Measurements from ENCODE around the gene SBNO1.
"Not testable (repeated sequence)": the region's sequence is repeated elsewhere in the genome, so short reads cannot be mapped to it uniquely, and the experiment has no call there.

SBNO1 gene

DNA sequence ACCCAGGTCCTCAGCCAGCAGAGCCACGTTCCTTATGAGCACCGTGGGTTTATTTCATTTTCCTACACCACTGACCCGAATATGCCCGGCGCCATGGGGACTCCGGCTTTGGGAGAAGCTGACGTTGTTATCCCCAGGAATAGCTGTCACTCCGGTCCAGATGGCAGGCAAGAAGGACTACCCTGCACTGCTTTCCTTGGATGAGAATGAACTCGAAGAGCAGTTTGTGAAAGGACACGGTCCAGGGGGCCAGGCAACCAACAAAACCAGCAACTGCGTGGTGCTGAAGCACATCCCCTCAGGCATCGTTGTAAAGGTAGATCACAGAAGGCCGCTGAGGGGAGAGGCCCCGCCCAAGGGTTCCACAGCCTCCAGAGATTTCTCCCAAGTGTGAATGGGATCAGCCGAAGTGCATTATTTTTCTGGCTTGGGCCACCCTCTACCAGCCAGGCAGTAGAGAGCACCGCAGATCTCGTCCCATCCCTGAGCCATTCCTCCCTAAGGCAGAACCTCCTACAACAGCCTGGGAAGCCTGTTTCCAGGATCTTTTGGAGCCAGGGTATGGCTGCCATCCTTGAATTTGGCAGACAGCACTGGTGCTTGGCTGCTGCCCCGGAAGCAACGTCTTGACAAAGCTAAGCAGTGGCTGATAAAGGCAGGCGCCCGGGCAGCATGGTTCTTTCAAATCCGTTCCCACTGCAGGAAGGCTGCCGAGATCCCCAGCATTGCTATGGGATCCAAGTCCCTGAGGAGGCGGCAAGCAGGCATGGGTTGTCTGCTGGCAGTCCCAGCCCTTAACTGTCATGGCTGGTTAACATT is 110.8 kb downstream of the SBNO1 start:
- 0 out of 2 replicates have a peak, but pooled peaks cover 5% of the 10 kb centered on the region for H3K4me1 ChIP-seq (ENCODE audit: insufficient read depth, low read length)

DNA sequence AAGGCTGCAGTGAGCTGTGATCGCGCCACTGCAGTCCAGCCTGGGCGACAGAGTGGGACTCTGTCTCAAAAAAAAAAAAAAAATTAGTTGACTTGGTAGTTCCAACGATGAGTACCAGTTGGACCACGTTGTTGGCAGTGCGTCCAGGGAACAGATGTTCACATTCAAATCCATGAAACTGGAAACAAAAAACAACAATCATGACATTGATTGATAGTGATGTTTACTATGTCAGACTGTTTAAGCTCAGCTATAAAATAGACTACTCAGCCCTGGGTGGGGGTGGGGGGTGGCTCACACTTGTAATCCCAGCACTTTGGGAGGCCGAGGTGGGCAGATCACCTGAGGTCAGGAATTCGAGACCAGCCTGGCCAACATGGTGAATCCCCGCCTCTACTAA is 112.3 kb downstream of the SBNO1 start:
- not testable (repeated sequence) for H3K4me3 ChIP-seq (ENCODE audit: low read length); H3K9ac ChIP-seq (ENCODE audit: low read depth, low read length); H3K4me1 ChIP-seq (ENCODE audit: insufficient read depth, low read length); H3K9me3 ChIP-seq (ENCODE audit: insufficient read depth, low read depth, low read length); H3K27me3 ChIP-seq (ENCODE audit: insufficient read depth, low read length); H3K27ac ChIP-seq (ENCODE audit: low read depth, low read length)
- H3K36me3 ChIP-seq (ENCODE audit: insufficient read depth, low read length), result peaks cover 44% of the 10 kb centered on the region
- WGBS, result 97% methylated on average over 9 of the region's 9 CpGs

More for the DNA sequence above, 110.8 kb downstream of the SBNO1 start:
- Histone ChIP-seq H3K27ac (ENCODE audit: low read depth, low read length) (no peak overlapping the region), H3K27me3 (ENCODE audit: insufficient read depth, low read length) (no peaks in the 10 kb centered on the region), H3K4me3 (ENCODE audit: low read length) (no peak overlapping the region), H3K9me3 (ENCODE audit: insufficient read depth, low read depth, low read length) (no peaks in the 10 kb centered on the region), H3K36me3 (ENCODE audit: insufficient read depth, low read length) (peaks cover 51% of the 10 kb centered on the region), H3K9ac (ENCODE audit: low read depth, low read length) (no peak overlapping the region)
- WGBS, result 91% methylated on average over 24 of the region's 24 CpGs

DNA sequence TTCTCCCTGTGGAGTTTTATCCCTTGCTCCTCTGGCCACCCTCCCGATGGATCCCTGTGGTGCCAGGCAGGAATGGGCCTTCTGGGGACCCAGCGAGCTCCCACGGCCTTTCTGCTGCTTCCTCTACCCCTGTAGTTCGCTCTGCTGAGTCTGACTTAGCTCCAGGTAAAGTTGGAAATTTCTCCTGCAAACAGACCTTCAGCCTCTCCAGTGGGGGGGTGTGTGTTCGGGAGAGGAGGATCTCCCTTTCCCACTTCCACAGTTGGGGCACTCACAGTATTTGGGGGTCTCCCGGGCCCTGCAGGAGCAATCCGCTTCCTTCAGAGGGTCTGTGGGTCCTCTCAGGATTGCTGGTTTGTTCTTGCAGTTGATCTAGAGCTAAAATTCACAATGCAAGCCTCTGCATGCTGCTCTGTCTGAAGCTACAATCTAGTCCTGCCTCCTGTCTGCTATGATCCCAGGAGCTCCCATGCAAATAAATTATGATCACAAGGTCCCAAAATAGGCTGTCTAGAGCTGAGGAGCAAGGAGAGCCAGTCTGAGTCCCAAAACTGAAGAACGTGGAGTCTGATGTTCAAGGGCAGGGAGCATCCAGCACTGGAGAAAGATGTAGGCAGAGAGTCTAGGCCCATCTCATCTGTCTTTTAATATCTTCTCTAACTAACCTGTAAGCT is 113.1 kb downstream of the SBNO1 start:
- H3K36me3 ChIP-seq (ENCODE audit: insufficient read depth, low read length), result peaks cover 37% of the 10 kb centered on the region
- H3K4me1 ChIP-seq (ENCODE audit: insufficient read depth, low read length), result 0 out of 2 replicates have a peak, but pooled peaks cover 5% of the 10 kb centered on the region
- WGBS, result 96% methylated on average over 7 of the region's 8 CpGs
- H3K27ac ChIP-seq (ENCODE audit: low read depth, low read length), result peak overlapping the region; percentile 46; the same call in 1 of the 2 replicates
- H3K4me3 ChIP-seq (ENCODE audit: low read length), result no peak overlapping the region
- H3K9me3 ChIP-seq (ENCODE audit: insufficient read depth, low read depth, low read length), result peaks cover 6% of the 10 kb centered on the region; the same call in 1 of the 2 replicates
- H3K9ac ChIP-seq (ENCODE audit: low read depth, low read length), result peak overlapping the region; percentile 61; the same call in 1 of the 2 replicates
- H3K27me3 ChIP-seq (ENCODE audit: insufficient read depth, low read length), result no peaks in the 10 kb centered on the region

DNA sequence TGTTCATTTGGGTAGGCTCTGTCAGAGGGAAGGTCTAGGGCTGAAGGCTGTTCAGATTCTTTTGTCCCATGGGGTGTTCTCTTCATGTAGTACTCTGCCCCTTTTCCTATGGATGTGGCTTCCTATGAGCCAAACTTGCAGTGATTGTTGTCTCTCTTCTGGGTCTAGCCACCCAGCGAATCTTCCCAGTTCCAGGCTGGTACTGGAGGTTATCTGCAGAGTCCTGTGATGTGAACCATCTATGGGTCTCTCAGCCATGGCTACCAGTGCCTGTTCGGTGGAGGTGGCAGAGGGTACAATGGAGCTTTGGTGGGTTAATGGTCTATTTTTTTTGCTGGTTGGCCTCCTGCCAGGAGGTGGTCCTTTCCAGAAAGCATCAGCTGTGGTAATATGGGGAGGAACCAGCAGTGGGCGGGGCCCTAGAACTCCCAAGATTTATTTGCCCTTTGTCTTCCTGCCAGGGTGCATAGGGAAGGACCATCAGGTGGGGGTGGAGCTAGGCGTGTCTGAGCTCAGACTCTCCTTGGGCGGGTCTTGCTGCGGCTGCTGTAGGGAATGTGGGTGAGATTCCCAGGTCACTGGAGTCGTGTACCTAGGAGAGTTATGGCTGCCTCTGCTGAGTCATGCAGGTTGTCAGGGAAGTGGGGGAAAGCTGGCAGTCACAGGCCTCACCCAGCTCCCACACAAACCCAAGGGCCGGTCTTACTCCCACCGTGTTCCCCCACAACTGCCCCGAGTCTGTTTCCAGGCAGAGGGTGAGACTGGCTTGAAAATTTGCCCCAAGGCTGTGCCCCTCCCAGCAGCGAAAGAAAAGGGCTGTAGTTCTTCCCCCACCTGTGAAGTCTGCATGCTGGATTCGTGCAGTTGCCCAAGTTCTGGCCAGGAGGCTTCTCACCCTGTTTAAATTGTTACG is 113.9 kb downstream of the SBNO1 start:
- H3K27me3 ChIP-seq (ENCODE audit: insufficient read depth, low read length), result no peaks in the 10 kb centered on the region
- peak overlapping the region; percentile 46; the same call in 1 of the 2 replicates for H3K27ac ChIP-seq (ENCODE audit: low read depth, low read length)
- H3K9me3 ChIP-seq (ENCODE audit: insufficient read depth, low read depth, low read length), result peaks cover 6% of the 10 kb centered on the region; the same call in 1 of the 2 replicates
- H3K4me3 ChIP-seq (ENCODE audit: low read length), result no peak overlapping the region
- H3K36me3 ChIP-seq (ENCODE audit: insufficient read depth, low read length), result peaks cover 30% of the 10 kb centered on the region
- 0 out of 2 replicates have a peak, but pooled peaks cover 5% of the 10 kb centered on the region for H3K4me1 ChIP-seq (ENCODE audit: insufficient read depth, low read length)
- peak overlapping the region; percentile 61; the same call in 1 of the 2 replicates for H3K9ac ChIP-seq (ENCODE audit: low read depth, low read length)
- WGBS, result 77% methylated on average over 12 of the region's 13 CpGs

DNA sequence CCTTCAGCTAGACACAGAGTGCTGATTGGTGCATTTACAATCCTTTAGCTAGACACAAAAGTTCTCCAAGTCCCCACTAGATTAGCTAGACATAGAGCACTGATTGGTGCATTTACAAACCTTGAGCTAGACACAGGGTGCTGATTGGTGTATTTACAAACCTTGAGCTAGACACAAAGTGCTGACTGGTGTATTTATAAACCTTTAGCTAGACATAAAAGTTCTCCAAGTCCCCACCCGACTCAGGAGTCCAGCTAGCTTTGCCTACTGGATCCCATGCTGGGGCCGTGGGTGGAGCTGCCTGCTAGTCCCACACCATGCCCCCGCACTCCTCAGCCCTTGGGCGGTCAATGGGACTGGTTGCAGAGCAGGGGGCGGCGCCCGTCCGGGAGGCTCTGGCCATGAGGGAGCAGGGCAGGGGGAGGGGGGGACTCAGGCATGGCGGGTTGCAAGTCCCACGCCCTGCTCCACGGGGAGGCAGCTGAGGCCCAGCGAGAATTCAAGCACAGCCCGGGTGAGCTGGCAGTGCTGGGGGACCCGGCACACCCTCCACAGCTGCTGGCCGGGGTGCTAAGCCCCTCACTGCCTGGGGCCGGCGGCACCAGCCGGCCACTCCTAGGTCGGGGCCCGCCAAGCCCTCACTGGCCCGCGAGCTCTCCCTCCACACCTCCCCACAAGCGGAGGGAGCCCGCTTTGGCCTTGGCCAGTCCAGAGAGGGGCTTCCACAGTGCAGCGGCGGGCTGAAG is 115.5 kb downstream of the SBNO1 start:
- 91% methylated on average over 26 of the region's 26 CpGs for WGBS
- not testable (repeated sequence) for H3K9ac ChIP-seq (ENCODE audit: low read depth, low read length); H3K9me3 ChIP-seq (ENCODE audit: insufficient read depth, low read depth, low read length); H3K4me3 ChIP-seq (ENCODE audit: low read length); H3K27me3 ChIP-seq (ENCODE audit: insufficient read depth, low read length); H3K27ac ChIP-seq (ENCODE audit: low read depth, low read length); H3K4me1 ChIP-seq (ENCODE audit: insufficient read depth, low read length)
- H3K36me3 ChIP-seq (ENCODE audit: insufficient read depth, low read length), result peaks cover 18% of the 10 kb centered on the region

DNA sequence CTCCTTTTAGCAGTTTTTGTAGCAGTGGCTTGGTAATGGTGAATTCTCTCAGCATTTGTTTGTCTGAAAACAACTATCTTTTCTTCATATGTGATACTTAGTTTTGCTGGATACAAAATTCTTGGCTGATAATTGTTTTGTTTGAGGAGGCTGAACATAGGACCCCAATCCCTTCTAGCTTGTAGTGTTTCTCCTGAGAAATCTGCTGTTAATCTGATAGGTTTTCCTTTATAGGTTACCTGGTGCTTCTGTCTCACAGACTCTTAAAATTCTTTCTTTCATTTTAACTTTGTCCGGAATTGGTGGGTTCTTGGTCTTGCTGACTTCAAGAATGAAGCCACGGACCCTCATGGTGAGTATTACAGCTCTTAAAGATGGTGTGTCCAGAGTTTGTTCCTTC is 116.5 kb downstream of the SBNO1 start:
- H3K4me1 ChIP-seq (ENCODE audit: insufficient read depth, low read length); H3K9me3 ChIP-seq (ENCODE audit: insufficient read depth, low read depth, low read length); H3K9ac ChIP-seq (ENCODE audit: low read depth, low read length); H3K27me3 ChIP-seq (ENCODE audit: insufficient read depth, low read length); H3K27ac ChIP-seq (ENCODE audit: low read depth, low read length); H3K4me3 ChIP-seq (ENCODE audit: low read length): not testable (repeated sequence)
- 98% methylated on average over 2 of the region's 2 CpGs for WGBS
- H3K36me3 ChIP-seq (ENCODE audit: insufficient read depth, low read length), result peaks cover 12% of the 10 kb centered on the region

DNA sequence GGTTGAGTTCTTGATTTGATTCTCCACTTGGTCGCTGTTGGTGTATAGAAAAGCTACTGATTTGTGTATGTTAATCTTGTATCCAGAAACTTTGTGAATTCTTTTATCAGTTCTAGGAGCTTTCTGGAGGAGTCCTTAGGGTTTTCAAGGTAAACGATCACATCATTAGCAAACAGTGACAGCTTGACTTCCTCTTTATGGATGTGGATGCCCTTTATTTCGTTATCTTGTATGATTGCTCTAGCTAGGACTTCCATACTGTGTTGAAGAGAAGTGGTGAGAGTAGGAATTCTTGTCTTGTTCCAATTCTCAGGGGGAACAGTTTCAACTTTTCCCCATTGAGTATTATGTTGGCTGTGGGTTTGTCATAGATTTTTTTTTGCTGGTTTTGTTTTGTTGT is 119.0 kb downstream of the SBNO1 start:
- no peaks in the 10 kb centered on the region for H3K27me3 ChIP-seq (ENCODE audit: insufficient read depth, low read length)
- H3K4me1 ChIP-seq (ENCODE audit: insufficient read depth, low read length), result no peaks in the 10 kb centered on the region
- no peak overlapping the region for H3K9ac ChIP-seq (ENCODE audit: low read depth, low read length)
- H3K27ac ChIP-seq (ENCODE audit: low read depth, low read length), result no peak overlapping the region
- H3K4me3 ChIP-seq (ENCODE audit: low read length), result no peak overlapping the region
- H3K36me3 ChIP-seq (ENCODE audit: insufficient read depth, low read length), result peaks cover 25% of the 10 kb centered on the region
- peaks cover 6% of the 10 kb centered on the region; the same call in 1 of the 2 replicates for H3K9me3 ChIP-seq (ENCODE audit: insufficient read depth, low read depth, low read length)
- WGBS, result 92% methylated on average over 3 of the region's 3 CpGs

DNA sequence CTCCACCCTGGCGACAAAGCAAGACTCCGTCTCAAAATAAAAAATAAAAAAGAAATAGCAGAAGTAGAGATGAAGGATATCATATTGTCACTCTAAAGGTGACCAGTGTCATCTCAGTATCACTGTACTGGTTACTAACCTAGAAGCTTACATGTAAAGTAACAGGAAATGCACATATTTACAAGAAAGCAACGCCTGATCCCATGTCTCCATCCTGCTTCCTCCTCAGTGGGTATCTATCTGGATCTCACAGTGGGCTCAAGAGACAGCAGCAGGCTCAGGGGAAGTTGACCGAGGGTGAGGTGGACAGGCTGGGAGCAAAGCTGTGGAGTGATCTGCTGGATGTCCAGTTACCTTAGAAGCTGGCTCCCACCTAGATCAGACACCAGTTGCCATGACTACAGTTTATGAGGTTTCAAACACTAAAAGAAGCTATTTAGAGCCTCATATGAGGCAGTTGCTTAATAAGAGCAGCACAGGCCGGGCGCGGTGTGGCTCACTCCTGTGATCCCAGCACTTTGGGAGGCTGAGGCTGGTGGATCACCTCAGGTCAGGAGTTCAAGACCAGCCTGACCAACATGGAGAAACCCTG is 120.9 kb downstream of the SBNO1 start:
- WGBS, result 96% methylated on average over 5 of the region's 7 CpGs
- H3K9ac ChIP-seq (ENCODE audit: low read depth, low read length), result no peak overlapping the region
- H3K9me3 ChIP-seq (ENCODE audit: insufficient read depth, low read depth, low read length), result peaks cover 6% of the 10 kb centered on the region; the same call in 1 of the 2 replicates
- no peaks in the 10 kb centered on the region for H3K4me1 ChIP-seq (ENCODE audit: insufficient read depth, low read length)
- H3K36me3 ChIP-seq (ENCODE audit: insufficient read depth, low read length), result peaks cover 29% of the 10 kb centered on the region
- H3K4me3 ChIP-seq (ENCODE audit: low read length), result no peak overlapping the region
- H3K27ac ChIP-seq (ENCODE audit: low read depth, low read length), result no peak overlapping the region
- H3K27me3 ChIP-seq (ENCODE audit: insufficient read depth, low read length), result no peaks in the 10 kb centered on the region

DNA sequence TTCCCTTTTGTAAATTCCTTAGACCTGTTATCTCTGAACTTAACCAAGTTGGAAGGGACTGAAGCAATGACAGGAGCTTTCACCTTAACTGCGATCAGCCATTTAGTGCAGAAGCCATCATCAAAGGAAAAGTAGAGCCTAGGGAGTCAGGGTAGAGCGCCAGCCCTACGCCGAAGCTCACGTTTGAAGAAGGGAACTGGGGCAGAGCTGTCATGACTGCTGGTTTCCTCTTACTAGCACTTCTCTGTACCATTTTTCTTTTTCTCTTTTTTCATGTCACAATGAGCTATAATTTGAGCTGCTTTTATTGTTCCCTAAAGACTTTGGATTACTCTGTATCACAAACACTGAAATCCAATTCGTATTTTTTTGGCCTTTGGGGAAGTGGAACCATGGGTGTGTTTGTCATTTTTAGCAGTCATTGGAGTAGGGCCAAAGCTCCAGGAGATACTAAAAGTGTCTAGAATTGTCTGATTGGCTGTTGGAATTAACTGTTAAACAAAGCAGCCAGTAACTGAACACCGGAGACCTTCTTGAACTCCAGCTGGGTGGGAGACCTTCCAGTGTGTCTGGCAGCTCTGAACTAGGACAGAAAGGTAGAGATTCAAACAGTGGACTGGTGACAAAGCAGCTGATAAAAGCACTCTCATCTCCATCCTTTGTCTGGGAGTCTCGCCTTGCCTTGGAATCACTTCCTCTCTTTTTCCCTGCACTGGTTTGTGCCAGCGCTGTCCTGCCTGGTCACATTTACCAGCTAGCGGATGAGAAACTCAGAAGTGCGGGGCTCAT is 122.3 kb downstream of the SBNO1 start:
- no peaks in the 10 kb centered on the region for H3K9me3 ChIP-seq (ENCODE audit: insufficient read depth, low read depth, low read length)
- H3K27ac ChIP-seq (ENCODE audit: low read depth, low read length), result no peak overlapping the region
- H3K36me3 ChIP-seq (ENCODE audit: insufficient read depth, low read length), result peaks cover 21% of the 10 kb centered on the region; the same call in 1 of the 2 replicates
- no peaks in the 10 kb centered on the region for H3K27me3 ChIP-seq (ENCODE audit: insufficient read depth, low read length)
- no peak overlapping the region for H3K4me3 ChIP-seq (ENCODE audit: low read length)
- no peak overlapping the region for H3K9ac ChIP-seq (ENCODE audit: low read depth, low read length)
- H3K4me1 ChIP-seq (ENCODE audit: insufficient read depth, low read length), result no peaks in the 10 kb centered on the region
- WGBS, result 82% methylated on average over 11 of the region's 11 CpGs

Data from HUES64 (cell line).